HCT116 (cell line): ENCODE measurements around the gene EHD1. TPM values are rescaled to one million over a fixed set of nuclear protein-coding genes. Genes with fewer than 3 reads are reported as not detected.

Source experiments
- ATAC-seq: fragments of 200-7000 bp; cut with Tn5 transposase; 2 replicates; pipeline ENCODE4 v1.9.1; 2020; ENCODE audit warnings: mild to moderate bottlenecking, moderate library complexity
- BruUV-seq: library from RNA; stranded (reverse); fragments of 400-500 nt; replicated peaks from 2 replicates; lab custom pipeline; 2021; lab: Mats Ljungman, UMichigan
- CTCF ChIA-PET: fragments of 300-600 bp; sonication (Branson Sonifier 250); formaldehyde crosslinking; loops from one replicate; lab custom pipeline; 2021; ENCODE audit warnings: antibody characterized with exemption; lab: Charles Lee
- POLR2A ChIA-PET: fragments of 300-600, 350-600 bp; sonication (Branson Sonifier 250); formaldehyde crosslinking; loops from one replicate; lab custom pipeline; 2021; ENCODE audit warnings: antibody characterized with exemption; lab: Charles Lee
- RAD21 ChIA-PET, 2 experiments: fragments of 300-600 bp; sonication (Branson Sonifier 250); formaldehyde crosslinking; loops; one replicate each; lab custom pipeline; 2023; ENCODE audit warnings: low total read pairs in 2 of 2; ENCODE audit not compliant: uncharacterized antibody in 2 of 2, unreplicated experiment in 2 of 2, low non-redundant PET in 1 of 2; lab: Charles Lee
- DNase-seq: peaks from one replicate; pipeline ENCODE4 v3.0.0-alpha.2; 2010; ENCODE audit warnings: low read depth, low spot score
- H2AFZ ChIP-seq: fragments of 200-600 bp; shearing (Covaris generic), sonication (generic); 2 replicates; pipeline ENCODE4 v1.6.1; 2017; ENCODE audit warnings: low read depth, mixed run types, mixed read lengths, antibody characterized with exemption, low read length; ENCODE audit not compliant: poor library complexity, severe bottlenecking
- H3K27ac ChIP-seq: 2 replicates; pipeline ENCODE4 v1.5.1; 2012; ENCODE audit warnings: low read depth, low read length
- H3K27me3 ChIP-seq: fragments of 200-600 bp; sonication (generic); 2 replicates; pipeline ENCODE4 v1.6.1; 2016; ENCODE audit warnings: mixed run types, low read length, mixed read lengths; ENCODE audit not compliant: insufficient read depth
- H3K36me3 ChIP-seq, 2 experiments: fragments of 200-500 bp in 1 of 2; fragments of 200-600 bp in 1 of 2; sonication (Bioruptor generic) in 1 of 2; sonication (generic) in 1 of 2; 2 replicates each; pipeline versions ENCODE4 v1.5.1 to v1.6.1; 2014 to 2016; ENCODE audit warnings: low read length in 2 of 2, inconsistent platforms in 1 of 2, mixed read lengths in 1 of 2, mixed run types in 1 of 2; ENCODE audit not compliant: insufficient read depth in 2 of 2, control insufficient read depth in 1 of 2
- H3K4me1 ChIP-seq, 2 experiments: fragments of 200-600 bp in 1 of 2; sonication (generic) in 1 of 2; 2 replicates each; pipeline versions ENCODE4 v1.5.1 to v1.6.1; 2012 to 2017; ENCODE audit warnings: low read length in 2 of 2, inconsistent platforms in 1 of 2, mild to moderate bottlenecking in 1 of 2, mixed read lengths in 1 of 2, mixed run types in 1 of 2, moderate library complexity in 1 of 2; ENCODE audit not compliant: insufficient read depth in 2 of 2, control insufficient read depth in 1 of 2
- H3K4me2 ChIP-seq: fragments of 200-600 bp; sonication (generic); 2 replicates; pipeline ENCODE4 v1.6.1; 2017; ENCODE audit warnings: mixed run types, low read length, mixed read lengths
- H3K4me3 ChIP-seq, 2 experiments: fragments of 200-600 bp in 1 of 2; sonication (generic) in 1 of 2; replicated peaks in 1 of 2; 2 replicates each; pipeline ENCODE4 v1.5.1; 2011 to 2016; ENCODE audit warnings: low read length in 2 of 2, control low read depth in 1 of 2, low read depth in 1 of 2, mild to moderate bottlenecking in 1 of 2, mixed read lengths in 1 of 2, mixed run types in 1 of 2
- H3K79me2 ChIP-seq: fragments of 200-600 bp; sonication (generic); 2 replicates; pipeline ENCODE4 v1.6.1; 2017; ENCODE audit warnings: mild to moderate bottlenecking, mixed run types, low read length, moderate library complexity, mixed read lengths; ENCODE audit not compliant: insufficient read depth
- H3K9ac ChIP-seq: fragments of 200-600 bp; sonication (generic); 2 replicates; pipeline ENCODE4 v1.6.1; 2016; ENCODE audit warnings: low read length, mixed read lengths
- H3K9me2 ChIP-seq: fragments of 200-600 bp; sonication (generic), shearing (Covaris generic); 2 replicates; pipeline ENCODE4 v1.6.1; 2017; ENCODE audit warnings: mixed run types, mild to moderate bottlenecking, moderate library complexity; ENCODE audit not compliant: insufficient read depth
- H3K9me3 ChIP-seq, 2 experiments: fragments of 200-500 bp in 1 of 2; fragments of 200-600 bp in 1 of 2; sonication (Bioruptor generic) in 1 of 2; sonication (generic) in 1 of 2; 2 replicates each; pipeline ENCODE4 v1.6.1; 2014 to 2017; ENCODE audit warnings: low read length in 2 of 2, mixed read lengths in 2 of 2, inconsistent platforms in 1 of 2, low read depth in 1 of 2, mild to moderate bottlenecking in 1 of 2, mixed run types in 1 of 2, moderate library complexity in 1 of 2; ENCODE audit not compliant: control insufficient read depth in 1 of 2, insufficient read depth in 1 of 2
- H4K20me1 ChIP-seq: fragments of 200-600 bp; sonication (generic), shearing (Covaris generic); 2 replicates; pipeline ENCODE4 v1.6.1; 2017; ENCODE audit warnings: mixed run types, mild to moderate bottlenecking, moderate library complexity; ENCODE audit not compliant: insufficient read depth
- ATF3 ChIP-seq: IDR thresholded peaks from 2 replicates; pipeline ENCODE4 v1.6.1; 2012
- CBX3 ChIP-seq: IDR thresholded peaks from 2 replicates; pipeline ENCODE4 v1.6.1; 2012; ENCODE audit warnings: low read depth
- EGR1 ChIP-seq: IDR thresholded peaks from 2 replicates; pipeline ENCODE4 v1.6.1; 2012; ENCODE audit warnings: low read depth
- ELF1 ChIP-seq: IDR thresholded peaks from 2 replicates; pipeline ENCODE4 v1.6.1; 2012; ENCODE audit warnings: low read depth, borderline replicate concordance
- EZH2 ChIP-seq: fragments of 200-600 bp; sonication (generic); IDR thresholded peaks from 2 replicates; pipeline ENCODE4 v1.6.1; 2017; ENCODE audit warnings: antibody characterized with exemption, mixed run types
- JUND ChIP-seq: IDR thresholded peaks from 2 replicates; pipeline ENCODE4 v1.6.1; 2012
- POLR2A ChIP-seq: IDR thresholded peaks from 2 replicates; pipeline ENCODE4 v1.7.0; 2011; ENCODE audit warnings: borderline replicate concordance; ENCODE audit not compliant: insufficient read depth, insufficient read length; ENCODE audit errors: extremely low read depth
- TCF7L2 ChIP-seq: IDR thresholded peaks from 2 replicates; pipeline ENCODE4 v1.7.0; 2011; ENCODE audit warnings: borderline replicate concordance, inconsistent platforms; ENCODE audit not compliant: insufficient read depth, insufficient read length; ENCODE audit errors: extremely low read depth
- YY1 ChIP-seq: IDR thresholded peaks from 2 replicates; pipeline ENCODE4 v1.6.1; 2011; ENCODE audit warnings: low read length, low read depth, moderate library complexity, mild to moderate bottlenecking; ENCODE audit not compliant: insufficient replicate concordance; ENCODE audit errors: extremely low read depth
- ZBTB33 ChIP-seq: IDR thresholded peaks from 2 replicates; pipeline ENCODE4 v1.6.1; 2011; ENCODE audit warnings: mild to moderate bottlenecking, low read length, moderate library complexity; ENCODE audit not compliant: insufficient replicate concordance; ENCODE audit errors: extremely low read depth
- ZFX ChIP-seq: fragments of 450-650 bp; IDR thresholded peaks from 2 replicates; pipeline ENCODE4 v1.6.1; 2017
- ZNF274 ChIP-seq: fragments of 200-500 bp; sonication (Bioruptor generic); IDR thresholded peaks from 2 replicates; pipeline ENCODE4 v1.6.1; 2014; ENCODE audit warnings: mild to moderate bottlenecking, low read depth, low read length, inconsistent platforms
- intact Hi-C: fragments of 100-400 bp; cut with micrococcal nuclease; formaldehyde crosslinking; loops from 2 replicates; pipeline ENCODE4 v1.10.0; 2022
- total RNA-seq: library from RNA; stranded (reverse); gene quantifications from one replicate; pipeline ENCODE4 v1.2.1, GENCODE V29; 2021; ENCODE audit not compliant: unreplicated experiment
- TF ChIP-seq, protein P1 (sequence below), 3 experiments: fragments of 200-600 bp in 1 of 3; sonication (generic) in 1 of 3; IDR thresholded peaks in 2 of 3; conservative IDR thresholded peaks in 1 of 3; 2 replicates each; pipeline ENCODE4 v1.5.1; 2012 to 2017; ENCODE audit warnings: low read depth in 2 of 3, low read length in 2 of 3, antibody characterized with exemption in 1 of 3, borderline replicate concordance in 1 of 3, control low read depth in 1 of 3, mild to moderate bottlenecking in 1 of 3, mixed read lengths in 1 of 3, mixed run types in 1 of 3, moderate library complexity in 1 of 3; ENCODE audit not compliant: insufficient read depth in 1 of 3

EHD1 gene
- total RNA-seq, 1 experiment from 2014 or later: 48.1 TPM

DNA sequence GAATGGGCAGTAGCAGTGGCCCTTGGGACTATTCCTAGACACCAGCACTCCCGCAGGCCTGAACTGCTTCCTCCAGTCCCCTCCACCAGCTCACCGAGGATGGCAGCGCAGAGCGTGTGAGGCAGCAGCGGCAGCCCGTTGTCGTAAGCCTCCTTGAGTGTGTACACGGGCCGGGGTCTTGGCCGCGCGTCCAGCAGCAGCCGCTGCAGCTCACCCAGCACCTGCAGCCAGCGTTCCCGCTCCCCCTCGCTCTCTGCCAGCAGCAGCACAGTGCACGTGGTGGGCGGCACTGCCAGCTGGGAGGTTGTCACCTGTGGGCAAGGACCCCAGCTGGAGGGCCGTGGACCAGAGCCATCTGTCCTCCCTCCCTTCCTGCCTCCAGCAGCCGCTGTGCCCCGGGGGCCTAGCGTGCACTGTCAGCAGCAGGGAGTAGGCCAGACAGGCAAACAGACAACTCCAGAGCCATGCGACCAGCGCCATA is 47.0 kb downstream of the EHD1 start:
- POLR2A ChIA-PET: no interaction called here
- no peaks in the 10 kb centered on the region for H4K20me1 ChIP-seq
- H3K9me3 ChIP-seq: no peaks in the 10 kb centered on the region
- H3K79me2 ChIP-seq: no peaks in the 10 kb centered on the region
- no peaks in the 10 kb centered on the region for H3K9me2 ChIP-seq
- no peak overlapping the region for H3K4me2 ChIP-seq
- peaks cover 12 to 16% of the 10 kb centered on the region in 2 experiments for H3K4me1 ChIP-seq
- DNase-seq (no peak), ATAC-seq (no peak)
- H3K36me3 ChIP-seq: peaks cover 10 to 14% of the 10 kb centered on the region in 2 experiments; a peak in 2 of 4 replicates
- H3K4me3 ChIP-seq: no peak overlapping the region
- no peak overlapping the region for H3K27ac ChIP-seq
- no TSS peak for BruUV-seq
- no peak overlapping the region for H2AFZ ChIP-seq
- CTCF ChIA-PET: interaction anchor here (1.2 kb wide), 1 partner anchor 13 kb away, joined by 3 read pairs; the partner anchor contains the start of gene CDC42BPG
- RAD21 ChIA-PET: no interaction called here
- intact Hi-C loops: no loop called here
- H3K27me3 ChIP-seq: no peaks in the 10 kb centered on the region
- no peak overlapping the region for H3K9ac ChIP-seq
- TF ChIP-seq, protein P1, sequence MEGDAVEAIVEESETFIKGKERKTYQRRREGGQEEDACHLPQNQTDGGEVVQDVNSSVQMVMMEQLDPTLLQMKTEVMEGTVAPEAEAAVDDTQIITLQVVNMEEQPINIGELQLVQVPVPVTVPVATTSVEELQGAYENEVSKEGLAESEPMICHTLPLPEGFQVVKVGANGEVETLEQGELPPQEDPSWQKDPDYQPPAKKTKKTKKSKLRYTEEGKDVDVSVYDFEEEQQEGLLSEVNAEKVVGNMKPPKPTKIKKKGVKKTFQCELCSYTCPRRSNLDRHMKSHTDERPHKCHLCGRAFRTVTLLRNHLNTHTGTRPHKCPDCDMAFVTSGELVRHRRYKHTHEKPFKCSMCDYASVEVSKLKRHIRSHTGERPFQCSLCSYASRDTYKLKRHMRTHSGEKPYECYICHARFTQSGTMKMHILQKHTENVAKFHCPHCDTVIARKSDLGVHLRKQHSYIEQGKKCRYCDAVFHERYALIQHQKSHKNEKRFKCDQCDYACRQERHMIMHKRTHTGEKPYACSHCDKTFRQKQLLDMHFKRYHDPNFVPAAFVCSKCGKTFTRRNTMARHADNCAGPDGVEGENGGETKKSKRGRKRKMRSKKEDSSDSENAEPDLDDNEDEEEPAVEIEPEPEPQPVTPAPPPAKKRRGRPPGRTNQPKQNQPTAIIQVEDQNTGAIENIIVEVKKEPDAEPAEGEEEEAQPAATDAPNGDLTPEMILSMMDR (IDR thresholded peaks at IDR 0.05 in 2 of 3, conservative IDR thresholded peaks at IDR 0.05 in 1 of 3; ENCODE audit: borderline replicate concordance in 1 of 3, insufficient read depth in 1 of 3, low read depth in 2 of 3, low read length in 2 of 3): no peak
- no peak for TF ChIP-seq EZH2
- no peak for TF ChIP-seq CBX3
- no peak for TF ChIP-seq POLR2A
- no peak for TF ChIP-seq EGR1
- TF ChIP-seq ZBTB33: no peak
- no peak for TF ChIP-seq ZFX
- TF ChIP-seq ATF3: no peak
- no peak for TF ChIP-seq ZNF274
- no peak for TF ChIP-seq ELF1
- no peak for TF ChIP-seq YY1
- TF ChIP-seq JUND: no peak
- TF ChIP-seq TCF7L2: no peak
- TF ChIP-seq, all 23 proteins: peak for 0
